Ectodermal cell (in vitro differentiated cells): ENCODE measurements around the gene RAB3GAP2.

Experiments
- H3K27ac ChIP-seq: 2 replicates; pipeline ENCODE4 v1.7.0; 2013; ENCODE audit warnings: mild to moderate bottlenecking, low read depth, low read length; ENCODE audit not compliant: insufficient read depth, poor library complexity, severe bottlenecking
- H3K27me3 ChIP-seq: 2 replicates; pipeline ENCODE4 v1.7.0; 2013; ENCODE audit warnings: mild to moderate bottlenecking, low read length; ENCODE audit not compliant: insufficient read depth, control insufficient read depth, poor library complexity, severe bottlenecking
- H3K36me3 ChIP-seq: one replicate; pipeline ENCODE4 v1.7.0; 2013; ENCODE audit warnings: low read length; ENCODE audit not compliant: control insufficient read depth, insufficient read depth
- H3K4me1 ChIP-seq: one replicate; pipeline ENCODE4 v1.7.0; 2013; ENCODE audit warnings: low read length; ENCODE audit not compliant: control insufficient read depth, insufficient read depth
- H3K4me3 ChIP-seq: 2 replicates; pipeline ENCODE4 v1.7.0; 2013; ENCODE audit warnings: low read depth, low read length, control low read depth; ENCODE audit not compliant: insufficient read depth
- H3K9me3 ChIP-seq: 2 replicates; pipeline ENCODE4 v1.7.0; 2013; ENCODE audit warnings: mild to moderate bottlenecking, low read length, moderate library complexity; ENCODE audit not compliant: control insufficient read depth
- WGBS, 2 experiments: methylation state at CpG; one replicate each; pipeline ENCODE4 v1.1.7; 2013; ENCODE audit warnings: missing lambda C conversion rate in 2 of 2; 5-methylcytosine and 5-hydroxymethylcytosine counted together

Gene RAB3GAP2

GRCh38 chr1:220306339-220306738 lies 34.1 kb upstream of the RAB3GAP2 start:
- Histone ChIP-seq H3K4me3 (no peak overlapping the region), H3K4me1 (no peaks in the 10 kb centered on the region), H3K27ac (no peak overlapping the region), H3K36me3 (no peaks in the 10 kb centered on the region), H3K27me3 (no peaks in the 10 kb centered on the region), H3K9me3 (no peaks in the 10 kb centered on the region)
- no CpG with 5 or more reads among the region's 1 CpG for WGBS, 2 experiments

GRCh38 chr1:220303871-220304270 lies 31.6 kb upstream of the RAB3GAP2 start:
- H3K9me3 ChIP-seq, result no peaks in the 10 kb centered on the region
- 86 to 95% methylated on average over 4 of the region's 4 CpGs for WGBS, 2 experiments
- H3K4me3 ChIP-seq, result no peak overlapping the region
- peaks cover 2% of the 10 kb centered on the region for H3K4me1 ChIP-seq
- H3K27me3 ChIP-seq, result no peaks in the 10 kb centered on the region
- H3K36me3 ChIP-seq, result no peaks in the 10 kb centered on the region
- H3K27ac ChIP-seq, result no peak overlapping the region

GRCh38 chr1:220301630-220302029 lies 29.4 kb upstream of the RAB3GAP2 start:
- no peaks in the 10 kb centered on the region for H3K27me3 ChIP-seq
- no peaks in the 10 kb centered on the region for H3K9me3 ChIP-seq
- H3K4me1 ChIP-seq, result peaks cover 8% of the 10 kb centered on the region
- H3K36me3 ChIP-seq, result no peaks in the 10 kb centered on the region
- no peak overlapping the region for H3K4me3 ChIP-seq
- no peak overlapping the region for H3K27ac ChIP-seq
- WGBS, 2 experiments, result 47% methylated on average over 2 of the region's 2 CpGs

- no peak overlapping the region for H3K27ac ChIP-seq
- peaks cover 8% of the 10 kb centered on the region for H3K4me1 ChIP-seq
- H3K4me3 ChIP-seq, result no peak overlapping the region
- 67 to 75% methylated on average over 7 of the region's 7 CpGs for WGBS, 2 experiments
- H3K9me3 ChIP-seq, result no peaks in the 10 kb centered on the region
- no peaks in the 10 kb centered on the region for H3K36me3 ChIP-seq
- no peaks in the 10 kb centered on the region for H3K27me3 ChIP-seq
Observed at GRCh38 chr1:220300442-220301121, 28.3 kb upstream of the RAB3GAP2 start.

GRCh38 chr1:220299337-220299736 lies 27.1 kb upstream of the RAB3GAP2 start:
- Histone ChIP-seq H3K4me3 (no peak overlapping the region), H3K27ac (no peak overlapping the region), H3K4me1 (peaks cover 8% of the 10 kb centered on the region), H3K9me3 (no peaks in the 10 kb centered on the region), H3K27me3 (no peaks in the 10 kb centered on the region), H3K36me3 (no peaks in the 10 kb centered on the region)
- WGBS, 2 experiments, result 94 to 96% methylated on average over 5 to 6 of the region's 7 CpGs

GRCh38 chr1:220298470-220299205 lies 26.4 kb upstream of the RAB3GAP2 start:
- Histone ChIP-seq H3K9me3 (no peaks in the 10 kb centered on the region), H3K27me3 (no peaks in the 10 kb centered on the region), H3K4me3 (no peak overlapping the region), H3K27ac (no peak overlapping the region), H3K36me3 (no peaks in the 10 kb centered on the region), H3K4me1 (peaks cover 8% of the 10 kb centered on the region)
- WGBS, 2 experiments, result 72 to 79% methylated on average over 7 to 9 of the region's 9 CpGs

GRCh38 chr1:220296981-220297380 lies 24.7 kb upstream of the RAB3GAP2 start:
- Histone ChIP-seq H3K27me3 (no peaks in the 10 kb centered on the region), H3K4me1 (peaks cover 8% of the 10 kb centered on the region), H3K4me3 (no peak overlapping the region), H3K27ac (no peak overlapping the region), H3K36me3 (no peaks in the 10 kb centered on the region), H3K9me3 (no peaks in the 10 kb centered on the region)
- WGBS, 2 experiments, result 94 to 96% methylated on average over 1 of the region's 1 CpG

- H3K36me3 ChIP-seq, result no peaks in the 10 kb centered on the region
- no peaks in the 10 kb centered on the region for H3K27me3 ChIP-seq
- H3K9me3 ChIP-seq, result no peaks in the 10 kb centered on the region
- WGBS, 2 experiments, result 97 to 98% methylated on average over 3 to 4 of the region's 4 CpGs
- no peak overlapping the region for H3K4me3 ChIP-seq
- H3K4me1 ChIP-seq, result peaks cover 8% of the 10 kb centered on the region
- H3K27ac ChIP-seq, result no peak overlapping the region
Observed at GRCh38 chr1:220294846-220295301, 22.6 kb upstream of the RAB3GAP2 start.

- H3K27me3 ChIP-seq, result no peaks in the 10 kb centered on the region
- H3K9me3 ChIP-seq, result no peaks in the 10 kb centered on the region
- no peak overlapping the region for H3K27ac ChIP-seq
- no peaks in the 10 kb centered on the region for H3K4me1 ChIP-seq
- H3K4me3 ChIP-seq, result no peak overlapping the region
- no peaks in the 10 kb centered on the region for H3K36me3 ChIP-seq
Observed at GRCh38 chr1:220291580-220291979, 19.3 kb upstream of the RAB3GAP2 start.

GRCh38 chr1:220290140-220290761 lies 18.0 kb upstream of the RAB3GAP2 start:
- Histone ChIP-seq H3K4me1 (no peaks in the 10 kb centered on the region), H3K27ac (no peak overlapping the region), H3K9me3 (no peaks in the 10 kb centered on the region), H3K36me3 (no peaks in the 10 kb centered on the region), H3K4me3 (no peak overlapping the region), H3K27me3 (no peaks in the 10 kb centered on the region)
- 0 to 30% methylated on average over 2 to 4 of the region's 4 CpGs for WGBS, 2 experiments
